Measurements from ENCODE around the gene SAP30L. TPM values are rescaled to one million over a fixed set of nuclear protein-coding genes. Genes with fewer than 3 reads are reported as not detected.

The SAP30L gene
- total RNA-seq, 2 experiments from 2014 or later = 22.1 to 24.5 TPM

DNA sequence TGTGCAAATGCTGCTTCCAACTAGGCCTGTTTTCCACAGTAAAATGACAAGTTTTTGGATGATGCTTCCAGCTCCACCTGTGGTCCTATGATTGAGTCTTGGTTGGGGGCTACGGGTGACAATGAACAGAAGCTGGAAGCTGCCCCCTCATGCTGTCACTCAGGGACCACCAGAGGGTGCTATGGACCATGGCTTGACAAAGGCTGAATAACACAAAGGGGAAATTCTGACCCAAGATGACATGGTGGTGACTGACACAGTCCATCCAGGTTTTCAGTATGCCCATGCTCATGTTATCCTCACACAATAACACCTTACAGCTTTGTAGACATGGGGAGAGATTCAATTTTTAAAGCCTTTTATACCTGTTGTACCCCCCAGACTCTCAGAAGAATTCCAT lies 23.9 kb upstream of the SAP30L start:
- Mint-ChIP-seq H3K27ac (no peak overlapping the region), H3K4me3 (no peak overlapping the region), H3K27me3 (no peaks in the 10 kb centered on the region), H3K36me3 (ENCODE audit: low read depth) (peaks cover 26% of the 10 kb centered on the region), H3K9me3 (ENCODE audit: low read depth) (peaks cover 10% of the 10 kb centered on the region), H3K4me1 (peaks cover 2% of the 10 kb centered on the region)
- POLR2A ChIA-PET = no interaction called here
- DNase-seq (peak; percentile 33), ATAC-seq (no peak)
- CTCF ChIA-PET = interaction anchor here (0.8 to 2.6 kb wide), 7 partner anchors 8 to 204 kb away, joined by 3 to 14 read pairs (median 7); no protein-coding TSS in a partner anchor
- intact Hi-C loops (cut with DNase I, micrococcal nuclease) = loop anchor here in 1 of 2 experiments (2.0 kb wide), 1 partner anchor 189 kb away; no protein-coding TSS in a partner anchor

DNA sequence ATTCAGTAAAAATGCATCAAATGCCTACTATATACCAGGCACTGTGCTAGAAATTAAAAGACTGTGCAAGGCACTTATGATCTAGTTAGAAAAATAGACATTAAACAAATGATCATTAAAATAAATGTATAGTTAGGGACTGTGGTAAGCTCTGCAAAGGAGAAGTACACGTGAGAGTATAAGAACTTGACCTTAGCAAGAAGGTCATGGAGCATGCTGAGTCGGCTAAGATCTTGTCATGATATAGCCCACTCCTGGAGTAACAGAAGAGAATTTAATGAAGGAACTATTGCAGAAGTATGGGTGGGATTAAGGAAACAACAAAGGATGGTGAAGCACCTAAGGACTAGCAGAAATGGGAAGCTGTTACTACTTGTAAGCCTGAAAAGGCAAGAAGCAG lies 23.5 kb upstream of the SAP30L start:
- POLR2A ChIA-PET = no interaction called here
- Mint-ChIP-seq H3K27me3 (no peaks in the 10 kb centered on the region), H3K4me3 (no peak overlapping the region), H3K9me3 (ENCODE audit: low read depth) (peaks cover 10% of the 10 kb centered on the region), H3K4me1 (peaks cover 2% of the 10 kb centered on the region), H3K27ac (no peak overlapping the region), H3K36me3 (ENCODE audit: low read depth) (peaks cover 26% of the 10 kb centered on the region)
- CTCF ChIA-PET = interaction anchor here (0.8 to 2.6 kb wide), 6 partner anchors 11 to 204 kb away, joined by 3 to 14 read pairs (median 6); no protein-coding TSS in a partner anchor
- intact Hi-C loops (cut with DNase I, micrococcal nuclease) = loop anchor here in 1 of 2 experiments (2.0 kb wide), 1 partner anchor 189 kb away; no protein-coding TSS in a partner anchor
- ATAC-seq (no peak), DNase-seq (no peak)

DNA sequence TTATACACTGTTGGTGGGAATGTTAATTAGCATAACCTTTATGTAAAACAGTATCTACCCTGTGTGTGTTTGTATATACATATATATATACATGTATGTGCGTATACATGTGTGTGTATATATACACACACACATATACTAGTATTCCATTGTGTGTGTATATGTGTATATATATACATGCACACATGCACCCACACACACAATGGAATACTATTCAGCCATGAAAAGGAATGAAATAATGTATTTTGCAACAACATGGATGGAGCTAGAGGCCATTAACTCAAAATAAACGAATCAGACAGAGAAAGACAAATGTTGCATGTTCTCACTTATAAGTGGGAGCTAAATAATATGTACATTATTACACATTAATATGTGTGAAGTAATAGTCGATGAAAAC lies 17.6 kb upstream of the SAP30L start:
- peaks cover 2% of the 10 kb centered on the region for H3K4me1 Mint-ChIP-seq
- H3K4me3 Mint-ChIP-seq = no peak overlapping the region
- intact Hi-C loops (cut with DNase I, micrococcal nuclease) = no loop called here
- H3K36me3 Mint-ChIP-seq (ENCODE audit: low read depth) = peaks cover 20% of the 10 kb centered on the region
- no peak for ATAC-seq
- DNase-seq = no peak
- no peaks in the 10 kb centered on the region for H3K27me3 Mint-ChIP-seq
- ChIA-PET POLR2A (no interaction called here), CTCF (interaction anchor here (0.6 to 0.7 kb wide), 2 partner anchors 37 to 237 kb away, joined by 3 read pairs; partner anchors contain the start of gene GALNT10)
- no peak overlapping the region for H3K27ac Mint-ChIP-seq
- H3K9me3 Mint-ChIP-seq (ENCODE audit: low read depth) = peaks cover 8% of the 10 kb centered on the region

DNA sequence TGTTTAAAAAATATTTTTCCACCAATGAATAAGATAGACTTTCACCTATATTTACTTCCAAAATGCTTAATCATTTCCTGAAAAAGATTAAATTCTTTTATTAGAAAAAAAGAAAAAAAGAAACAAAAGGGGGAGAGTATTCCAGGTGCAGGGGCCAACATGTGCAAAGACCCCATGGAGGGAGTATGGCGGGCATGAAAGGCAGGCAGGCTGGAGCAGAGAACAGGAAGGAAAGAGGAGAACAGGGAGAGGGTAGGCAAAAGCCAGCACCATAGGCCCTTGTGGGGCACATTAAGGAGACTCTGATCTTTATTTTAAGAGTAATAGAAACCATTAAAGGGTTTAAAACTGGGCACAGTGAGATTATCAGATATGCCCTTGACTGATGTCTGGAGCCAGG lies 16.5 kb upstream of the SAP30L start:
- ATAC-seq (no peak), DNase-seq (no peak)
- Mint-ChIP-seq H3K36me3 (ENCODE audit: low read depth) (peaks cover 18% of the 10 kb centered on the region), H3K4me1 (no peaks in the 10 kb centered on the region), H3K4me3 (no peak overlapping the region), H3K9me3 (ENCODE audit: low read depth) (peaks cover 2% of the 10 kb centered on the region), H3K27me3 (no peaks in the 10 kb centered on the region), H3K27ac (no peak overlapping the region)
- ChIA-PET CTCF (interaction anchor here (0.8 to 1.6 kb wide), 2 partner anchors 9 to 27 kb away, joined by 5 to 7 read pairs; no protein-coding TSS in a partner anchor), POLR2A (no interaction called here)
- intact Hi-C loops (cut with DNase I, micrococcal nuclease) = no loop called here

DNA sequence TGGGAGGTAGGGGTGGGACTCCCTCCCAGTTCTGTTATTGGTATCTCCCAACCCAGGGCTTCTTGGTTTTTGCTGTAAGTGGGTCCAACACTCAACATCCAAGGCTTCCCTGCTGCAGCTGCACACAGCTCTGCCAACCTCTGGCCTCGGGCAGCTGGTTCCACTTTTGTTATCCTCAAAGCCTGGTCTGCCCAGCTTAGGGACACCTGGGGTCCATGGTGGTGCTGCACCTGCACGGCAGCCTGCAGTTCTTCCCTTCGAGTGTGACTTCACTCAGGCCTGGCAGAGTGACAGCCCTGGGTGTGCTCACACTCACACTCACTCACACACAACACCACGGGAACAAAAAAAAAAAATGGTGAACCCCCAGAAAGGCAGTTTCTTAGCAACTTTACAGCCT lies 15.3 kb upstream of the SAP30L start:
- DNase-seq (no peak), ATAC-seq (no peak)
- intact Hi-C loops (cut with DNase I, micrococcal nuclease) = no loop called here
- Mint-ChIP-seq H3K27me3 (no peaks in the 10 kb centered on the region), H3K36me3 (ENCODE audit: low read depth) (peaks cover 21% of the 10 kb centered on the region), H3K9me3 (ENCODE audit: low read depth) (peaks cover 2% of the 10 kb centered on the region), H3K4me3 (no peak overlapping the region), H3K27ac (no peak overlapping the region), H3K4me1 (no peaks in the 10 kb centered on the region)
- ChIA-PET CTCF (interaction anchor here (0.6 to 1.6 kb wide), 4 partner anchors 10 to 358 kb away, joined by 3 to 7 read pairs (median 4); no protein-coding TSS in a partner anchor), POLR2A (no interaction called here)

DNA sequence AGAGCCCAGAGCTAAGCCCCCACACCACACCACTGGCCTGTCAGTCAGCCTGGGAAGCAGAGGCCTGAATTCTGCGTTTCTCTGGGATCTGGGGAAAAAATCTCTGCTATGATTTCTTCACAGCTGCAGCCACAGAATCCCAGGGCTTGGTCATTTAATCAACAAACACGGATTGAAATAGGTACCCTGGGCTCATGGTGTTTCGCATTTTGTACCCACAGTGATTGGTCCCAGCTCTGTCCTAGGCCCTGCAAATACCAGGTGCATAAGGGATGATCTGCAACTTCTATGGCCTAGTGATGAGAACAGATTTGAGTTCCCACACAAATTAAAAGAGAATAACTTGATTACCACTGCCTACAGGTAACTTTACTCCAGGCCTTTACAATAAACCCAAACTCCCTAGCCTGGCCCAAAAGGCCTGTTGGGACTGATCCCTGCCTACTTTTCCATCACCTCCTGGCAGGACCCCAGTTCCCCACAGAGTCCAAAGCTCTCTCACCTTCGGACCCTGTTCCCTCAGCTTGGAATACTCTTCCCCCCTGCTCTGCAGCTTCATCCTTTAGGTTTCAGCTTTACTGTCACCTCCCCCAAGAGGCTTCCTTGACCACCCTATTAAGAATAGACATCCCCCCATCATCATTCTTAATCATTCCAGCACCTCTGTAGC lies 14.7 kb upstream of the SAP30L start:
- no peak overlapping the region for H3K4me3 Mint-ChIP-seq
- ATAC-seq (no peak), DNase-seq (no peak)
- H3K36me3 Mint-ChIP-seq (ENCODE audit: low read depth) = peaks cover 26% of the 10 kb centered on the region
- ChIA-PET CTCF (interaction anchor here (0.6 kb wide), 1 partner anchor 32 kb away, joined by 3 read pairs; no protein-coding TSS in a partner anchor), POLR2A (no interaction called here)
- intact Hi-C loops (cut with DNase I, micrococcal nuclease) = no loop called here
- H3K27me3 Mint-ChIP-seq = no peaks in the 10 kb centered on the region
- no peak overlapping the region for H3K27ac Mint-ChIP-seq
- H3K9me3 Mint-ChIP-seq (ENCODE audit: low read depth) = peaks cover 2% of the 10 kb centered on the region
- no peaks in the 10 kb centered on the region for H3K4me1 Mint-ChIP-seq

DNA sequence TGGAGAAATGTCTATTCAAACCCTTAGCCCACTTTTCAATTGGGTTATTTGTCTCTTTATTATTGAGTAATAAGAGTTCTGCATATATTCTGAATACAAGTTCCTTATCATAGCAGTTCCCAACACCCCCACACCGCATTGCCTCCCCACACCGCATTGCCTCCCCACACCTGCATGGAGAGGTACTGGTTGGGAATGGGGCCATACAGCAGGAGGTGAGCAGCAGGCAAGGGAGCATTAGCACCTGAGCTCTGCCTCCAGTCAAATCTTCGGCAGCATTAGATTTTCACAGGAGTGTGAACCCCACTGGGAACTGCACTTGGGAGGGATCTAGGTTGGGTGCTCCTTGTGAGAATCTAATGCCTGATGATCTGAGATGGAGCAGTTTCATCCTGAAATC lies 10.6 kb upstream of the SAP30L start:
- peaks cover 42% of the 10 kb centered on the region for H3K36me3 Mint-ChIP-seq (ENCODE audit: low read depth)
- no peak for ATAC-seq
- no peaks in the 10 kb centered on the region for H3K27me3 Mint-ChIP-seq
- no peak overlapping the region for H3K27ac Mint-ChIP-seq
- no peaks in the 10 kb centered on the region for H3K9me3 Mint-ChIP-seq (ENCODE audit: low read depth)
- no peak for DNase-seq
- ChIA-PET CTCF (no interaction called here), POLR2A (no interaction called here)
- intact Hi-C loops (cut with DNase I, micrococcal nuclease) = no loop called here
- no peaks in the 10 kb centered on the region for H3K4me1 Mint-ChIP-seq
- H3K4me3 Mint-ChIP-seq = no peak overlapping the region

DNA sequence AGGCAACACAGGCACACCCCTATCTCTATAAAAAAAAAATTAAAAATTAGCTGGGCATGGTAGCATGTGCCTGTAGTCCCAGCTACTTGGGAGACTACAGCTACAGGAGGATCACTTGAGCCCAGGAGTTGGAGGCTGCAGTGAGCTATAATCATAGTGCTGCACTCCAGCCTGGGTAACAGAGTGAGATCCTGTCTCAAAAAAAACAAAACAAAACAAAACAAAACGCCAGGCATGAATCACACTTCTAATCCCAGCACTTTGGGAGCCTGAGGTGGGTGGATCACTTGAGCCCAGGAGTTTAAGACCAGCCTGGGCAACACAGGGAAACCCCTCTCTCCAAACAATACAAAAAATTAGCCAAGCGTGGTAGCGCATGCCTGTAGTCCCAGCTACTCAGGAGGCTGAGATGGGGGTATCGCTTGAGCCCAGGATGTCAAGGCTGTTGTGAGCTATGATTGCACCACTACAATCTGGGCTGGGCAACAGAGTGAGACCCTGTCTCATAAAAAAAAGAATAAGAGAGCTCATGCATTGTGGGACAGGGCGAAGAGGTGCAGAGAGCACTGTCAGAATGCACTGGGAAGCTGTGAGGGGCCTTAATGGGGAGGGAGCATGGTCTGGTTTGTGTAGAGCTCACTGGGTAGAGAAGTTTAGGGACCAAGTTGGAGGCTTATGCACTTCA lies 8.4 kb upstream of the SAP30L start:
- no peaks in the 10 kb centered on the region for H3K27me3 Mint-ChIP-seq
- intact Hi-C loops (cut with DNase I, micrococcal nuclease) = no loop called here
- peaks cover 53% of the 10 kb centered on the region for H3K36me3 Mint-ChIP-seq (ENCODE audit: low read depth)
- ChIA-PET CTCF (no interaction called here), POLR2A (interaction anchor here (0.7 kb wide), 1 partner anchor 420 kb away, joined by 3 read pairs; no protein-coding TSS in a partner anchor)
- DNase-seq (no peak), ATAC-seq (no peak)
- no peak overlapping the region for H3K27ac Mint-ChIP-seq
- H3K9me3 Mint-ChIP-seq (ENCODE audit: low read depth) = no peaks in the 10 kb centered on the region
- H3K4me1 Mint-ChIP-seq = no peaks in the 10 kb centered on the region
- no peak overlapping the region for H3K4me3 Mint-ChIP-seq

DNA sequence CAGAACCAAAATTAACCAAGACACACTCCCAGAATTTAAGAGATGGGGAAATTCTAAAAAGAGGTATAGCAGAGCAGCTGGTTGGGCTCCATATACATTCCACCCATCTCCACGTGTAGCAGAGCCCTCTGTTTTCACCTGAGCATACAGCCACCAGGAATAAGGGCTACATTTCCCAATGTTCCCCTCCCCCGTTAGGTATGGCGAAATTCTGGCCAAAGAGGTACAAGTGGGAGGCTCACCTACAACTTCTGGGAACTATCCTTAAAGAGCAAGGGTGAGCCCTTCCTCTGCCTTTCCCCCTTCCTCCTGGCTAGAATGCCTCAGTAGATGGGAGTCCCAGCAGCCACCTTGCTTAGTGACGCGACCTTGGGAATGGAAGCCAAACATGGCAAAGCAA lies 5.3 kb upstream of the SAP30L start:
- H3K4me3 Mint-ChIP-seq = no peak overlapping the region
- intact Hi-C loops (cut with DNase I, micrococcal nuclease) = no loop called here
- peaks cover 46% of the 10 kb centered on the region for H3K36me3 Mint-ChIP-seq (ENCODE audit: low read depth)
- ATAC-seq (no peak), DNase-seq (no peak)
- no peak overlapping the region for H3K27ac Mint-ChIP-seq
- ChIA-PET CTCF (interaction anchor here (1.0 kb wide), 1 partner anchor 365 kb away, joined by 3 read pairs; no protein-coding TSS in a partner anchor), POLR2A (no interaction called here)
- no peaks in the 10 kb centered on the region for H3K9me3 Mint-ChIP-seq (ENCODE audit: low read depth)
- H3K27me3 Mint-ChIP-seq = no peaks in the 10 kb centered on the region
- peaks cover 6% of the 10 kb centered on the region for H3K4me1 Mint-ChIP-seq

DNA sequence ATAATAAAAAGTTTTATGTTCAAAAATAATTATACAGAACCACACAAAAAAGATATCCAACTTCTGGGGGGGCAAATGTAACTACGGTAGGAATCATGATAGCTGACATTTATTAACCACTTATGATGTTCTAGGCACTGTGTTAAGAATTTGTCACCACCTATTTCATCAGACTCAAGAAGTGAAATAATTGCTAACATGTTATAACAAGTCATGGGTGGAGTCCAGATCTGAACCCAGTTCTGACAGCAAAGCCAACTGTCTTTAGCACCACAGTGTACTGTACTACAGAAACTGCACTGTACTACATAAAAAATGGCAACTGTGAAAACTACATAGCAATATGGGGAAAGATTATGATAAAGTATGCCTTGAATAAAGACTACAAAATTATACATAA lies 3.0 kb upstream of the SAP30L start:
- ChIA-PET POLR2A (no interaction called here), CTCF (no interaction called here)
- DNase-seq = no peak
- H3K36me3 Mint-ChIP-seq (ENCODE audit: low read depth) = peaks cover 33% of the 10 kb centered on the region
- H3K4me3 Mint-ChIP-seq = no peak overlapping the region
- peaks cover 15% of the 10 kb centered on the region for H3K4me1 Mint-ChIP-seq
- ATAC-seq = no peak
- intact Hi-C loops (cut with DNase I, micrococcal nuclease) = no loop called here
- no peak overlapping the region for H3K27ac Mint-ChIP-seq
- no peaks in the 10 kb centered on the region for H3K27me3 Mint-ChIP-seq
- H3K9me3 Mint-ChIP-seq (ENCODE audit: low read depth) = no peaks in the 10 kb centered on the region

DNA sequence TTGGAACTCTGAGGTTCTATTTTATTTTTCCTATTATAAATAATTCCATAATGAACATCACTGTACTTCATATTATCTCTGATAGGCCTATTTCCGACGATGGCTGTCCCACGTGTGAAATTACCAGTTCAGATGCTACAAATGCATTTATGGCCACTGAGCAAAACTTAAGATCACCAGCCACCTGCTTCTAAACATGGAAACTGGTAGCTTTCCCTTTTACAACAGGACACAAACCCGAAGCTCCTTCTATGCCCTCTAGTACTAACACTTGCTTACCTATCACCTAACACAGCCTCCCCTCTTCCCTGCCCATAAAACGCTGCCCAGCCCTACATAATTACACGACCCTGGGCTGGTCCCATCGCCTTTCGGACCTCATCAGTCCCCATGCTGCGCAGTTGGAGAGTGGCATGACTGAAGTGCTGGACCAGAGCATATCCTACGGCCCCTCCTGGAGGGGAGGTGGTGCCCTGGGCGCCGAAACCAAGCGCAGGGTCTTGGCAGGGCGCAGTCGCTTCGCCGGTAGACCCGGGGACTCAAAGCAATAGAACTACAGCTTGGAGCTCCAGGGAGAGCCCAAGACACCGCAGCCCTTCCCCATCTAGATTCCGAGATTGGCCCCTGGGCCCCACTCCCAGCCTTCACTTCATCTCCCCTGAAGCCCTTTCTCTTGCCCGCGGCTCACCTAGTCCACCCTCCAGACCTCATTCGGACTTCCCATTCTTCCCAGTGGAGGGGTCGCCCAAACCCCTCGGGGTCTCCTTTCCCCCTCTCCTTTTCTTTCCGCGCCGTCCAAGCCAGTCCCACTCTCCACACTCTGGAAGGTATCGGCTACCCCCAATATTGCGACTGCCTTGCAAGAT lies 1.0 kb upstream of the SAP30L start:
- DNase-seq (peak; percentile 42), ATAC-seq (peak; percentile 1)
- Mint-ChIP-seq H3K4me3 (peak overlapping the region; percentile 98), H3K27ac (peak overlapping the region; percentile 96), H3K9me3 (ENCODE audit: low read depth) (no peaks in the 10 kb centered on the region), H3K4me1 (peaks cover 33% of the 10 kb centered on the region), H3K36me3 (ENCODE audit: low read depth) (peaks cover 26% of the 10 kb centered on the region), H3K27me3 (no peaks in the 10 kb centered on the region)
- intact Hi-C loops (cut with DNase I, micrococcal nuclease) = loop anchor here (1.0 to 5.0 kb wide), 10 partner anchors 247 to 496 kb away; partner anchors contain the start of genes CNOT8 (in 2 of the 2), FAM114A2 (in 2 of the 2), LARP1 (in 2 of the 2) and MFAP3 (in 2 of the 2)
- ChIA-PET CTCF (interaction anchor here (0.6 to 1.7 kb wide), 3 partner anchors 22 to 372 kb away, joined by 3 to 5 read pairs (median 3); no protein-coding TSS in a partner anchor), POLR2A (no interaction called here)

Measured in activated CD4-positive, alpha-beta T cell treated with anti-CD3 and anti-CD28 coated beads for 36 hours (primary cell).